Liver (tissue), 9 donors: ENCODE data around the gene USP6NL. TPM values are rescaled to one million over a fixed set of nuclear protein-coding genes. Genes with fewer than 3 reads are reported as not detected.

Source experiments
- DNase-seq: peaks from one replicate; pipeline ENCODE4 v3.0.0-alpha.2; 2017; ENCODE audit warnings: low spot score
- H3K27ac ChIP-seq, 2 donors: one replicate each; pipeline ENCODE4 v1.7.0; 2013; ENCODE audit warnings: inconsistent platforms in 2 of 2, low read length in 2 of 2, control low read depth in 1 of 2, low read depth in 1 of 2, mild to moderate bottlenecking in 1 of 2
- H3K27me3 ChIP-seq, 4 donors: one replicate each; pipeline versions ENCODE4 v1.6.1 to v1.7.0; 2013; ENCODE audit warnings: low read length in 3 of 4, inconsistent platforms in 1 of 4, mild to moderate bottlenecking in 1 of 4, moderate library complexity in 1 of 4; ENCODE audit not compliant: control insufficient read depth in 4 of 4, insufficient read depth in 4 of 4
- H3K36me3 ChIP-seq, 4 donors: one replicate each; pipeline versions ENCODE4 v1.6.1 to v1.7.0; 2013; ENCODE audit warnings: low read length in 3 of 4, mild to moderate bottlenecking in 3 of 4, low read depth in 1 of 4, moderate library complexity in 1 of 4; ENCODE audit not compliant: control insufficient read depth in 4 of 4, insufficient read depth in 3 of 4
- H3K4me1 ChIP-seq, 4 donors: one replicate each; pipeline versions ENCODE4 v1.6.1 to v1.7.0; 2013; ENCODE audit warnings: low read length in 3 of 4, mild to moderate bottlenecking in 3 of 4, moderate library complexity in 1 of 4; ENCODE audit not compliant: control insufficient read depth in 4 of 4, insufficient read depth in 4 of 4
- H3K4me3 ChIP-seq, 3 donors: one replicate each; pipeline versions ENCODE4 v1.6.1 to v1.7.0; 2013; ENCODE audit warnings: low read length in 3 of 3, control low read depth in 1 of 3, low read depth in 1 of 3, mild to moderate bottlenecking in 1 of 3
- H3K9ac ChIP-seq, 2 donors: one replicate each; pipeline ENCODE4 v1.7.0; 2013; ENCODE audit warnings: low read length in 2 of 2, mild to moderate bottlenecking in 2 of 2, moderate library complexity in 2 of 2, control low read depth in 1 of 2, low read depth in 1 of 2
- H3K9me3 ChIP-seq, 4 donors: one replicate each; pipeline versions ENCODE4 v1.6.1 to v1.7.0; 2013; ENCODE audit warnings: low read length in 3 of 4; ENCODE audit not compliant: control insufficient read depth in 4 of 4
- ATF3 ChIP-seq: IDR thresholded peaks from 2 replicates; pipeline ENCODE4 v1.6.1; 2016; ENCODE audit warnings: antibody characterized with exemption
- CTCF ChIP-seq: fragments of 150-350 bp; IDR thresholded peaks from 2 replicates; pipeline ENCODE4 v1.5.1; 2017; ENCODE audit warnings: improper control_type of control experiment, low read depth, low read length; ENCODE audit not compliant: missing input control
- EGR1 ChIP-seq, 2 donors: IDR thresholded peaks; 2 replicates each; pipeline ENCODE4 v1.6.1; 2016 to 2018; ENCODE audit warnings: antibody characterized with exemption in 2 of 2, low read depth in 2 of 2
- FOXA1 ChIP-seq: IDR thresholded peaks from 2 replicates; pipeline ENCODE4 v1.6.1; 2016; ENCODE audit warnings: antibody characterized with exemption
- FOXA2 ChIP-seq: IDR thresholded peaks from 2 replicates; pipeline ENCODE4 v1.6.1; 2016; ENCODE audit warnings: antibody characterized with exemption
- GABPA ChIP-seq, 2 donors: IDR thresholded peaks in 1 of 2; conservative IDR thresholded peaks in 1 of 2; 2 replicates each; pipeline ENCODE4 v1.6.1; 2016; ENCODE audit warnings: antibody characterized with exemption in 2 of 2, mild to moderate bottlenecking in 1 of 2, moderate library complexity in 1 of 2
- HNF4A ChIP-seq, 2 donors: conservative IDR thresholded peaks; 2 replicates each; pipeline ENCODE4 v1.6.1; 2016; ENCODE audit warnings: antibody characterized with exemption in 2 of 2, mild to moderate bottlenecking in 2 of 2
- HNF4G ChIP-seq: IDR thresholded peaks from 2 replicates; pipeline ENCODE4 v1.6.1; 2016; ENCODE audit warnings: antibody characterized with exemption
- JUND ChIP-seq, 2 donors: IDR thresholded peaks; 2 replicates each; pipeline ENCODE4 v1.6.1; 2016; ENCODE audit warnings: antibody characterized with exemption in 2 of 2
- MAX ChIP-seq: IDR thresholded peaks from 2 replicates; pipeline ENCODE4 v1.6.1; 2016; ENCODE audit warnings: antibody characterized with exemption
- NR2F2 ChIP-seq: IDR thresholded peaks from 2 replicates; pipeline ENCODE4 v1.6.1; 2016; ENCODE audit warnings: antibody characterized with exemption
- RAD21 ChIP-seq, 2 donors: IDR thresholded peaks; 2 replicates each; pipeline ENCODE4 v1.6.1; 2016; ENCODE audit warnings: antibody characterized with exemption in 2 of 2, mild to moderate bottlenecking in 2 of 2
- REST ChIP-seq: IDR thresholded peaks from 2 replicates; pipeline ENCODE4 v1.6.1; 2016; ENCODE audit warnings: antibody characterized with exemption, mild to moderate bottlenecking
- RXRA ChIP-seq, 2 donors: IDR thresholded peaks; 2 replicates each; pipeline ENCODE4 v1.6.1; 2017 to 2018; ENCODE audit warnings: antibody characterized with exemption in 2 of 2, mild to moderate bottlenecking in 1 of 2
- SP1 ChIP-seq: IDR thresholded peaks from 2 replicates; pipeline ENCODE4 v1.6.1; 2018; ENCODE audit warnings: antibody characterized with exemption, mild to moderate bottlenecking
- TAF1 ChIP-seq: conservative IDR thresholded peaks from 2 replicates; pipeline ENCODE4 v1.6.1; 2016; ENCODE audit warnings: antibody characterized with exemption, mild to moderate bottlenecking
- YY1 ChIP-seq: IDR thresholded peaks from 2 replicates; pipeline ENCODE4 v1.6.1; 2016; ENCODE audit warnings: antibody characterized with exemption, mild to moderate bottlenecking
- ZBTB33 ChIP-seq: IDR thresholded peaks from 2 replicates; pipeline ENCODE4 v1.6.1; 2016; ENCODE audit warnings: antibody characterized with exemption
- WGBS: extraction: QIAGEN DNeasy Blood & Tissue Kit; methylation state at CpG from one replicate; pipeline ENCODE4 v1.1.7; 2013; 5-methylcytosine and 5-hydroxymethylcytosine counted together
- polyA plus RNA-seq, 2 donors: library from polyadenylated mRNA; stranded (reverse) in 1 of 2; unstranded in 1 of 2; fragments of 200-250 nt in 1 of 2; fragments of >200 nt in 1 of 2; fragmentation: Nextera tagmentation in 1 of 2; extraction: Ambion mirVana in 1 of 2; gene quantifications; one replicate each; pipeline versions ENCODE4 v1.2.1 to v1.2.3, GENCODE V29; 2013 to 2015
- total RNA-seq, 2 donors: library from RNA; depleted of rRNA; stranded (reverse); fragments of >200 nt; gene quantifications; one replicate each; pipeline ENCODE4 v1.2.3, GENCODE V29; 2014
- donor health status: healthy.
- donor health status: healthy.
- donor health status: healthy.
- donor health status: healthy.
- donor health status: healthy.

The USP6NL gene
- total and polyA plus RNA-seq, 4 donors: 3.8 to 15.0 (median 10.2) TPM

- H3K9ac ChIP-seq: no peak overlapping the region
- no peak overlapping the region for H3K4me3 ChIP-seq
- no peak for DNase-seq
- no peaks in the 10 kb centered on the region for H3K27me3 ChIP-seq
- H3K4me1 ChIP-seq: peaks cover 7 to 33% (median 17%) of the 10 kb centered on the region in 4 donors
- 78% methylated on average over 7 of the region's 7 CpGs for WGBS
- peak overlapping the region in 1 of 2 donors; percentile 21 for H3K27ac ChIP-seq
- H3K36me3 ChIP-seq: no peaks in the 10 kb centered on the region
- no peak for TF ChIP-seq GABPA (IDR thresholded peaks at IDR 0.05 in 1 of 2, conservative IDR thresholded peaks at IDR 0.05 in 1 of 2)
- no peak for TF ChIP-seq MAX
- no peak for TF ChIP-seq YY1
- TF ChIP-seq EGR1 (IDR thresholded peaks at IDR 0.05; ENCODE audit: low read depth in 2 of 2): no peak
- TF ChIP-seq FOXA2: no peak
- TF ChIP-seq REST: no peak
- TF ChIP-seq ZBTB33: no peak
- no peak for TF ChIP-seq RAD21 (IDR thresholded peaks at IDR 0.05)
- TF ChIP-seq JUND (IDR thresholded peaks at IDR 0.05): no peak
- no peak for TF ChIP-seq NR2F2
- TF ChIP-seq CTCF: no peak
- no peak for TF ChIP-seq ATF3
- no peak for TF ChIP-seq SP1
- no peak for TF ChIP-seq FOXA1
- no peak for TF ChIP-seq TAF1
- no peak for TF ChIP-seq RXRA (IDR thresholded peaks at IDR 0.05)
- no peak for TF ChIP-seq HNF4A (conservative IDR thresholded peaks at IDR 0.05)
- no peak for TF ChIP-seq HNF4G
- H3K9me3 ChIP-seq: no peaks in the 10 kb centered on the region
Measured at GRCh38 chr10:11602358-11602757, 9.1 kb downstream of the USP6NL start.
